Keratinocyte (primary cell): ENCODE measurements around the gene OR51T1. TPM values are rescaled to one million over a fixed set of nuclear protein-coding genes. Genes with fewer than 3 reads are reported as not detected.
"Not testable (repeated sequence)": the region's sequence is repeated elsewhere in the genome, so short reads cannot be mapped to it uniquely, and the experiment has no call there.

Experiments
- DNase-seq: peaks from one replicate; pipeline ENCODE4 v3.0.0-alpha.2; 2011; ENCODE audit warnings: low read depth, missing footprints, low spot score
- FAIRE-seq: peaks from 2 replicates; lab custom pipeline; 2011; peaks lifted over from hg19 to GRCh38; lab: Jason Lieb, UNC
- H2AFZ ChIP-seq: 2 replicates; pipeline ENCODE4 v1.6.0; 2012; ENCODE audit warnings: low read length, control low read depth, inconsistent platforms; ENCODE audit not compliant: control insufficient read depth
- H3K27ac ChIP-seq: 2 replicates; pipeline ENCODE4 v1.5.1; 2011; ENCODE audit warnings: low read length; ENCODE audit not compliant: control insufficient read depth, insufficient read depth
- H3K27me3 ChIP-seq: 3 replicates; pipeline ENCODE4 v1.6.0; 2011; ENCODE audit warnings: low read length; ENCODE audit not compliant: control insufficient read depth, insufficient read depth; ENCODE audit errors: extremely low read depth
- H3K36me3 ChIP-seq, 2 experiments: 2 replicates in 1 of 2; 3 replicates in 1 of 2; pipeline ENCODE4 v1.5.1; 2011; ENCODE audit warnings: low read length in 2 of 2, mild to moderate bottlenecking in 1 of 2; ENCODE audit not compliant: control insufficient read depth in 2 of 2, insufficient read depth in 2 of 2; ENCODE audit errors: extremely low read depth in 1 of 2
- H3K4me1 ChIP-seq: 3 replicates; pipeline ENCODE4 v1.5.1; 2011; ENCODE audit warnings: low read length; ENCODE audit not compliant: control insufficient read depth, insufficient read depth; ENCODE audit errors: extremely low read depth
- H3K4me2 ChIP-seq: 3 replicates; pipeline ENCODE4 v1.6.0; 2011; ENCODE audit warnings: low read depth, low read length; ENCODE audit not compliant: control insufficient read depth, insufficient read depth; ENCODE audit errors: extremely low read depth
- H3K4me3 ChIP-seq, 3 experiments: fragments of 200-600 bp in 1 of 3; sonication (generic) in 1 of 3; 2 replicates in 2 of 3; 3 replicates in 1 of 3; pipeline ENCODE4 v1.5.1; 2011 to 2016; ENCODE audit warnings: low read length in 3 of 3, mild to moderate bottlenecking in 3 of 3, control low read depth in 2 of 3, inconsistent platforms in 1 of 3, low read depth in 1 of 3, mixed read lengths in 1 of 3, mixed run types in 1 of 3, moderate library complexity in 1 of 3; ENCODE audit not compliant: control insufficient read depth in 2 of 3, insufficient read depth in 2 of 3; ENCODE audit errors: extremely low read depth in 1 of 3
- H3K79me2 ChIP-seq: 2 replicates; pipeline ENCODE4 v1.6.0; 2012; ENCODE audit warnings: low read length; ENCODE audit not compliant: control insufficient read depth, insufficient read depth
- H3K9ac ChIP-seq: 3 replicates; pipeline ENCODE4 v1.6.0; 2011; ENCODE audit warnings: low read length; ENCODE audit not compliant: control insufficient read depth, insufficient read depth; ENCODE audit errors: extremely low read depth
- H3K9me1 ChIP-seq: 3 replicates; pipeline ENCODE4 v1.6.0; 2011; ENCODE audit warnings: low read length; ENCODE audit not compliant: control insufficient read depth, insufficient read depth; ENCODE audit errors: extremely low read depth
- H3K9me3 ChIP-seq: 2 replicates; pipeline ENCODE4 v1.5.1; 2012; ENCODE audit warnings: low read depth, low read length; ENCODE audit not compliant: control insufficient read depth
- H4K20me1 ChIP-seq: 3 replicates; pipeline ENCODE4 v1.6.0; 2011; ENCODE audit warnings: low read length; ENCODE audit not compliant: control insufficient read depth, insufficient read depth; ENCODE audit errors: extremely low read depth
- EZH2 ChIP-seq: IDR thresholded peaks from one replicate; pipeline ENCODE4 v1.6.1; 2012; ENCODE audit warnings: inconsistent platforms, mild to moderate bottlenecking, low read length, moderate library complexity
- dilution Hi-C: fragments of 300-500 bp; cut with MboI; formaldehyde crosslinking; loops from one replicate; pipeline ENCODE4 v1.7.0; 2020; ENCODE audit warnings: low sequenced_read_pairs; ENCODE audit not compliant: extremely low pct_ligation_motif_present
- polyA plus RNA-seq, 5 experiments: library from polyadenylated mRNA; depleted of rRNA in 3 of 5; stranded (reverse) in 3 of 5; stranded (forward) in 1 of 5; unstranded in 1 of 5; fragments of >200 nt; gene quantifications; 1 replicate in 1 of 5; 2 replicates in 3 of 5; 3 replicates in 1 of 5; pipeline versions ENCODE4 v1.2.1 to v1.2.3, GENCODE V29; 2011 to 2012; ENCODE audit warnings: missing spikeins in 2 of 5, low read depth in 1 of 5, low replicate concordance in 1 of 5
- TF ChIP-seq, protein P1 (sequence below), 3 experiments: IDR thresholded peaks in 1 of 3; conservative IDR thresholded peaks in 1 of 3; optimal IDR thresholded peaks in 1 of 3; 2 replicates in 2 of 3; 3 replicates in 1 of 3; pipeline versions ENCODE3 to v1.5.1; 2011; ENCODE audit warnings: low read length in 3 of 3, mild to moderate bottlenecking in 3 of 3, moderate library complexity in 2 of 3, control low read depth in 1 of 3, inconsistent platforms in 1 of 3; ENCODE audit not compliant: insufficient read depth in 2 of 3; ENCODE audit errors: extremely low read depth in 1 of 3

Gene OR51T1
- polyA plus RNA-seq, 1 donor (not counting 4 experiments of a cell fraction or from before 2014, with no cell fraction given), result not detected

GRCh38 chr11:4848908-4849532, 32.7 kb upstream of the OR51T1 start, which contains the start of gene OR51S1:
Gene OR51S1, minus strand, starts transcription at chr11:4849208. Its CDS starts 0 bp downstream, at chr11:4849208.
- H2AFZ ChIP-seq, result no peak within 1 kb of the TSS
- no peak within 1 kb of the TSS for H3K4me2 ChIP-seq
- no peaks in the 10 kb centered on the region for H3K79me2 ChIP-seq
- DNase-seq (no peak), FAIRE-seq (no peak)
- dilution Hi-C loops, result no loop called here
- H3K4me3 ChIP-seq, result no peak within 1 kb of the TSS
- H3K36me3 ChIP-seq, result no peaks in the 10 kb centered on the region
- no peak within 1 kb of the TSS for H3K9ac ChIP-seq
- no peaks in the 10 kb centered on the region for H3K27me3 ChIP-seq
- no peaks in the 10 kb centered on the region for H3K9me3 ChIP-seq
- TF ChIP-seq, protein P1, sequence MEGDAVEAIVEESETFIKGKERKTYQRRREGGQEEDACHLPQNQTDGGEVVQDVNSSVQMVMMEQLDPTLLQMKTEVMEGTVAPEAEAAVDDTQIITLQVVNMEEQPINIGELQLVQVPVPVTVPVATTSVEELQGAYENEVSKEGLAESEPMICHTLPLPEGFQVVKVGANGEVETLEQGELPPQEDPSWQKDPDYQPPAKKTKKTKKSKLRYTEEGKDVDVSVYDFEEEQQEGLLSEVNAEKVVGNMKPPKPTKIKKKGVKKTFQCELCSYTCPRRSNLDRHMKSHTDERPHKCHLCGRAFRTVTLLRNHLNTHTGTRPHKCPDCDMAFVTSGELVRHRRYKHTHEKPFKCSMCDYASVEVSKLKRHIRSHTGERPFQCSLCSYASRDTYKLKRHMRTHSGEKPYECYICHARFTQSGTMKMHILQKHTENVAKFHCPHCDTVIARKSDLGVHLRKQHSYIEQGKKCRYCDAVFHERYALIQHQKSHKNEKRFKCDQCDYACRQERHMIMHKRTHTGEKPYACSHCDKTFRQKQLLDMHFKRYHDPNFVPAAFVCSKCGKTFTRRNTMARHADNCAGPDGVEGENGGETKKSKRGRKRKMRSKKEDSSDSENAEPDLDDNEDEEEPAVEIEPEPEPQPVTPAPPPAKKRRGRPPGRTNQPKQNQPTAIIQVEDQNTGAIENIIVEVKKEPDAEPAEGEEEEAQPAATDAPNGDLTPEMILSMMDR (optimal IDR thresholded peaks at IDR 0.05 in 1 of 3, IDR thresholded peaks at IDR 0.05 in 1 of 3, conservative IDR thresholded peaks at IDR 0.05 in 1 of 3; ENCODE audit: extremely low read depth in 1 of 3, insufficient read depth in 2 of 3, low read length in 3 of 3), result no peak
- TF ChIP-seq EZH2, result no peak
- H3K27ac ChIP-seq, result no peak within 1 kb of the TSS
- H4K20me1 ChIP-seq, result no peaks in the 10 kb centered on the region
- no peaks in the 10 kb centered on the region for H3K9me1 ChIP-seq
- H3K4me1 ChIP-seq, result no peaks in the 10 kb centered on the region

- dilution Hi-C loops, result no loop called here
- H3K27me3 ChIP-seq, result no peaks in the 10 kb centered on the region
- no peak overlapping the region for H3K4me2 ChIP-seq
- H2AFZ ChIP-seq, result no peak overlapping the region
- no peaks in the 10 kb centered on the region for H4K20me1 ChIP-seq
- no peak for TF ChIP-seq EZH2
- TF ChIP-seq, protein P1 (optimal IDR thresholded peaks at IDR 0.05 in 1 of 3, IDR thresholded peaks at IDR 0.05 in 1 of 3, conservative IDR thresholded peaks at IDR 0.05 in 1 of 3; ENCODE audit: extremely low read depth in 1 of 3, insufficient read depth in 2 of 3, low read length in 3 of 3), result no peak
- H3K36me3 ChIP-seq, result no peaks in the 10 kb centered on the region
- no peaks in the 10 kb centered on the region for H3K9me3 ChIP-seq
- H3K4me1 ChIP-seq, result no peaks in the 10 kb centered on the region
- FAIRE-seq (no peak), DNase-seq (no peak)
- no peaks in the 10 kb centered on the region for H3K9me1 ChIP-seq
- H3K9ac ChIP-seq, result no peak overlapping the region
- H3K27ac ChIP-seq, result no peak overlapping the region
- H3K79me2 ChIP-seq, result no peaks in the 10 kb centered on the region
- H3K4me3 ChIP-seq, result no peak overlapping the region
These were observed 30.7 kb upstream of the OR51T1 start for GRCh38 chr11:4851033-4851432.

DNA sequence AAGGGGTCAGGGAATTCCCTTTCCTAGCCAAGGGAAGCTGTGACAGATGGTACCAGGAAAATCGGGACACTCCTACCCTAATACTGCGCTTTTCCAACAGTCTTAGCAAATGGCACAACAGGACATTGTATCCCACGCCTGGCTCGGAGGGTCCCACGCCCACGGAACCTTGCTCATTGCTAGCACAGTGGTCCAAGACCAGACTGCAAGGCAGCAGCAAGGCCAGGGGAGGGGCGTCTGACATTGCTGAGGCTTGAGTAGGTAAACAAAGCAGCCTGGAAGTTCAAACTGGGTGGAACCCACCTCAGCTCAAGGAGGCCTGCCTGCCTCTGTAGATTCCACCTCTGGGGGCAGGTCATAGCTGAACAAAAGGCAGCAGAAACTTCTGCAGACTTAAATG, 27.4 kb upstream of the OR51T1 start:
- H3K9ac ChIP-seq, H3K36me3 ChIP-seq, H3K27me3 ChIP-seq, H3K4me3 ChIP-seq, FAIRE-seq, DNase-seq, H2AFZ ChIP-seq, H3K4me2 ChIP-seq, dilution Hi-C loops, H3K9me3 ChIP-seq, H3K27ac ChIP-seq, H4K20me1 ChIP-seq, H3K4me1 ChIP-seq, H3K79me2 ChIP-seq, H3K9me1 ChIP-seq: not testable (repeated sequence)
